GM21786 (cell line): Measurements from ENCODE around the gene ZNF747.

ENCODE experiments used
- ATAC-seq: cut with Tn5 transposase; IDR thresholded peaks from one replicate; pipeline ENCODE4 v1.9.1; 2021; ENCODE audit not compliant: unreplicated experiment

Gene ZNF747

GRCh38 chr16:30534368-30535105 lies at the start of gene ZNF747:
Gene ZNF747, minus strand, starts transcription at chr16:30534858. Its CDS starts 179 bp downstream, at chr16:30534679.
- ATAC-seq: peak; percentile 56

GRCh38 chr16:30582611-30583340 lies 48.1 kb upstream of the ZNF747 start:
- no peak for ATAC-seq

DNA sequence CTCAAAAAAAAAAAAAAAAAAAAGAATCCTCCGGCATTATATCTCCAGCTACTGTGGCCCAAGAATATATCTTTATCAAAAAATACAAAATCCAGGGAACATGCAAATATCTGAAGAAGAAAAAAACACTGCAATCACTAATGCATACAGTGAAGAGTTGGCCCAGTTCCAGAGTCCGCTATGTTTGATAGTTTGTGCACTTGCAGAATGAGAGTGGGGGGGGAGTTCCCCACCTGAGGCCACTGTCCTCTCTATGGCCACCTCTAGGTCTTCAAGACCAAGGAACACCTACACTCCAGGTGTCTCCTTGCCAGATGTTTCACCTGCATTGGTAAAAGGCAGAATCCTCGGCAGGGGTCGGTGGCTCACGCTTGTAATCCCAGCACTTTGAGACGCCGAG lies 46.8 kb upstream of the ZNF747 start:
- ATAC-seq: no peak

DNA sequence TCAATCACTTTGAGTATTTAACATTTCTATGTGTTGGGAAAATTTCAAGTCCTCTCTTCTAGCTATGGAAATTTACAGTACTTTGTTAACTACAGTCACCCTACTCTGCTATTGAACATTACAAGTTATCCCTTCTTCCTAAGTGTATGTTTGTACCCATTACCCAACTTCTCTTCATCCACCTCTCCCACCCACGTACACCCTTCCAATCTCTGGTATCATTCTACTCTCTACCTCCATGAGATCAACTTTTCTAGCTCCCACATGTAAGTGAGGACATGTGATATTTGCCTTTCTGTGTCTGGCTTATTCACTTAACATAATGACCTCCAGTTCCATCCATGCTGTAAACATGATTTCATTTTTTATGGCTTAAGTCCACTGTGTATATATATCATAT lies 40.0 kb upstream of the ZNF747 start:
- ATAC-seq: no peak

DNA sequence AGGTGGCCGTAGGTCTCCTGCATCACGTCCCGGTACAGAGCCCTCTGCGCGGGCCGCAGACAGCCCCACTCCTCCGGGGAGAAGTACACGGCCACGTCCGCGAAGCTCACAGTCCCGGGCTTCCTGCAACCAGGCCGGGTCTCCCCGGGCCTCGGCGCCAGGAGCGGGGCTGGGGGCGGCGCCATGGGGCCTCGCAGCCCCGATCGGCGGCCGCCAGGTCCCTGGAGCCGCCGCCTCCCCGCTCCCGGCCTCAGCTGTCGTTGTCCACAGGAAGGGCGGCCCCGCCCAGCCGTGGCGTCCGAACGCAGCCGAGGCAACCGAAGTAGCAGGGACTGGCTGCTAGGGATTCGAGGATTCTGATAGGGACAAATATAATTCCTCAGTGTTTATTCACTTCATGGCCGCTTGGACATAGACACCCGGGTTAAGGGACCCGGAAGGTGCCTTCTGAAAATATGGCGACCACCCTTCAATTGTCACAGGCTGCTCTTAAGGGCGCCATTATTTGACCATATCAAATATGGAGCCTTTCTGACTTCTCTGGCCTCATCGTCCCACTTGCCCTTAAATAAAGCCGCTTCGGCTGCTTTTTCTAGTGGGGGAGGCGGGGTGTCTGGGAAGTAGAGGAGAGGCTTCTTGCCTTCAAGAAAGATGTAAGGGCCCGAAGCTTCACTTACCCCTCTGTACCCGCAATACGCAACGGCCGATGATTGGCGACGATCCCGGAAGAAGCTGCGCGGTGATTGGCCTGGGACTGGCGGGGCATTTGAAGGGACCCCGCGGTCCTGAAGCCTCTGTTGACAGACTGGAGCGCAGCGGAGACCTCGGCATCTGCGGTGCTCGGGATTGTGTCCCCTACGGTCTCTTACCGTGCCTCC lies 37.0 kb upstream of the ZNF747 start, which contains the start of gene ZNF688:
Gene ZNF688, minus strand, starts transcription at position 270 of the 878 bp plus-strand sequence. Its CDS starts 85 bp downstream, at position 185.
- ATAC-seq: peak; percentile 75

- no peak for ATAC-seq
These were observed 36.2 kb upstream of the ZNF747 start for GRCh38 chr16:30570636-30571444.

- no peak for ATAC-seq
These were observed 35.3 kb upstream of the ZNF747 start for GRCh38 chr16:30569746-30570635.

DNA sequence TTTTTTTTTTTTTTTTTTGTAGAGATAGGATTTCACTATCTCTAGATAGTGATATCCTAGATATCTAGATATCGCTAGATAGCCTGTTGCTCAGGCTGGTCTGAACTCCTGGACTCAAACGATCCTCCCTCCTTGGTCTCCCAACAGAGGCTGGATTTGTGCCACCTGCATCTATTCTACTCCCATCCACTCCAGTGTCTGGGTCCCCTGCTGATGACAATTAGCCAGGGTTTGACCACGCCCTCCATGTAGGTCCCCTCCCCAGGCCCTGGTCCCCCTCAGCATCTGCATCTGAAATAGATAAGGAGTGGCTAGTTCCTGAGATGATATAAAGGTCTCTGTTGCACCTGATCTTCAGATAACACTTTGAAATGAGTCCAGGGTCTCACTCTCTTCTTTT lies 34.6 kb upstream of the ZNF747 start:
- no peak for ATAC-seq

DNA sequence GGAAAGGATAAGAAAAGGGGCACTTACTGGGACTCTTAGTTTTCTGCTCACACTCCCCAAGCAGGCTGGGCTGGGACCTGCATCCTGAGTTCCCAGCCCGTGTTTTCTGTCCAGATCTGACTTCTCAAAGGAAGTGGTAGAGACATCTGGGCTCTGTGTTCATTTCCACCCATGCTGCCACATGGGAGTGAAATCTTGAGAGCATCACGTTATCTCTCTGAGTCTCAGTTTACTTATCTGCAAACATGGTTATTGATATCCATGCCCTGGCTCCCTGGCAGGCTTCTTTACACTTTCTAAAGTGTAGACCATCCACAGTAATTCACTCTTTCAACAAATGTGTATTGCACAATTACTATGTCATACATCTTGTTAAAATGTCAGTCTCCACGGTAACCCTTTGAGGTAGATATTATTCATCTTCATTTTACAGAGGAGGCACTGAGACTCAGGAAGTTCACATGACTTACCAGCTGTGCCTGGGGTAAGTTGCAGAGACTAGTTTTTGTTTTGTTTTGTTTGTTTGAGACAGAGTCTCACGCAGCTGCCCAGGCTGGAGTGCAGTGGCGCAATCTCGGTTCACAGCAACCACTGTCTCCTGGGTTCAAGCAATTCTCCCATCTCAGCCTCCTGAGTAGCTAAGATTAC lies 33.5 kb upstream of the ZNF747 start:
- ATAC-seq: peak; percentile 30

GRCh38 chr16:30567160-30567990 lies 32.7 kb upstream of the ZNF747 start:
- ATAC-seq: no peak

GRCh38 chr16:30566531-30566930 lies 31.9 kb upstream of the ZNF747 start:
- ATAC-seq: no peak

- ATAC-seq: no peak
These were observed 31.3 kb upstream of the ZNF747 start for GRCh38 chr16:30565984-30566383.

- ATAC-seq: no peak
These were observed 30.9 kb upstream of the ZNF747 start for GRCh38 chr16:30565526-30565925.

DNA sequence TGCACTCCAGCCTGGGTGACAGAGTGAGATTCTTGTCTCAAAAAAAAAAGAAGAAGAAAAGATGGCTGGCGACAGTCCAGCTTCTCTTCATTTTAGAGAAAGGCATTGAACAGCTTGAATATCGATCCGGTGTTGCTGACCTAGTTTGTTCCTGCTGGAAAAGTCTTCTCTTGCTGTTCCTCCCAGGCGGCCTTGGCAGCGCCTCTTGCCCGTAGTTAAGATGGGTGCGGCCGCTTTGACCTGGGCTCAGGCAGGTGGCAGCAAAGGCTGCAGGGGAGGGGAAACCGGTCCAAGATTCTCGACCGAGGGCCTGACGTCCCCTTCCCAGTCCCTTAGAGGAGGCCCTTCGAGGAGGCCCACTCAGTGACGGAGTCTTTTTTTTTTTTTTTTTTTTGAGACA lies 27.4 kb upstream of the ZNF747 start:
- ATAC-seq: no peak

- ATAC-seq: no peak
These were observed 26.6 kb upstream of the ZNF747 start for GRCh38 chr16:30561089-30561816.

- ATAC-seq: no peak
These were observed 25.0 kb upstream of the ZNF747 start for GRCh38 chr16:30559690-30560089.

GRCh38 chr16:30558789-30559377 lies 24.2 kb upstream of the ZNF747 start:
- ATAC-seq: no peak
